NCI-H1930 (cell line): Measurements from ENCODE around the gene C14orf93.

Experiments
- DNase-seq, 2 experiments: peaks; one replicate each; lab custom pipeline; 2025; lab: John Stamatoyannopoulos, UW

Gene C14orf93

GRCh38 chr14:22994762-22995275, 15.1 kb downstream of the C14orf93 start:
- no peak for DNase-seq

- no peak for DNase-seq
These were observed 16.4 kb downstream of the C14orf93 start for GRCh38 chr14:22993517-22993916.

GRCh38 chr14:22991852-22992251, 18.1 kb downstream of the C14orf93 start:
- DNase-seq = no peak

- no peak for DNase-seq
These were observed 22.7 kb downstream of the C14orf93 start for GRCh38 chr14:22987291-22987690.

GRCh38 chr14:22986508-22987054, 23.4 kb downstream of the C14orf93 start:
- peak; percentile 61 to 79 for DNase-seq

GRCh38 chr14:22985894-22986507, 23.9 kb downstream of the C14orf93 start:
- DNase-seq = no peak

GRCh38 chr14:22984959-22985658, 24.8 kb downstream of the C14orf93 start:
- DNase-seq = no peak

- DNase-seq = peak in 1 of 2 experiments; percentile 42
These were observed 27.3 kb downstream of the C14orf93 start, which contains the start of gene AJUBA for GRCh38 chr14:22982477-22983245. Gene AJUBA (minus strand): TSS chr14:22982551. CDS start chr14:22982266, 285 bp downstream.

- DNase-seq = no peak
These were observed 28.0 kb downstream of the C14orf93 start for GRCh38 chr14:22981876-22982476.

GRCh38 chr14:22981090-22981875, 28.7 kb downstream of the C14orf93 start:
- no peak for DNase-seq

GRCh38 chr14:22980672-22981089, 29.3 kb downstream of the C14orf93 start:
- no peak for DNase-seq

GRCh38 chr14:22979748-22980392, 30.1 kb downstream of the C14orf93 start:
- no peak for DNase-seq

- DNase-seq = no peak
These were observed 30.8 kb downstream of the C14orf93 start for GRCh38 chr14:22978981-22979671.

- no peak for DNase-seq
These were observed 31.5 kb downstream of the C14orf93 start for GRCh38 chr14:22978487-22978837.

- DNase-seq = no peak
These were observed 32.1 kb downstream of the C14orf93 start for GRCh38 chr14:22977684-22978486.

GRCh38 chr14:22977434-22977683, 32.6 kb downstream of the C14orf93 start:
- no peak for DNase-seq

GRCh38 chr14:22976620-22977433, 33.1 kb downstream of the C14orf93 start:
- DNase-seq = no peak

- DNase-seq = no peak
These were observed 35.2 kb downstream of the C14orf93 start for GRCh38 chr14:22974530-22975313.
